GM12891 (cell line): Measurements from ENCODE around the gene GLRX2.
A peak's percentile ranks its signal among the peaks of the same experiment; 100 is the strongest.
"Not testable (repeated sequence)": the region's sequence is repeated elsewhere in the genome, so short reads cannot be mapped to it uniquely, and the experiment has no call there.

Experiments
- DNase-seq: peaks from one replicate; pipeline ENCODE4 v3.0.0; 2011; ENCODE audit warnings: low spot score; ENCODE audit not compliant: insufficient read length
- FAIRE-seq: peaks from 2 replicates; lab custom pipeline; 2011; peaks lifted over from hg19 to GRCh38; lab: Jason Lieb, UNC
- PAX5 ChIP-seq: IDR thresholded peaks from 2 replicates; pipeline ENCODE4 v1.6.1; 2011; ENCODE audit warnings: low read length, moderate library complexity, mild to moderate bottlenecking; ENCODE audit not compliant: insufficient read depth, severe bottlenecking
- POLR2A ChIP-seq: IDR thresholded peaks from 2 replicates; pipeline ENCODE4 v1.6.1; 2011; ENCODE audit warnings: low read depth, low read length, control low read depth
- POLR2AphosphoS5 ChIP-seq: IDR thresholded peaks from 2 replicates; pipeline ENCODE4 v1.6.1; 2011; ENCODE audit warnings: low read depth, low read length, control low read depth
- POU2F2 ChIP-seq: IDR thresholded peaks from 2 replicates; pipeline ENCODE4 v1.6.1; 2011; ENCODE audit warnings: low read depth, mild to moderate bottlenecking, control low read depth, low read length, moderate library complexity
- SPI1 ChIP-seq: IDR thresholded peaks from 2 replicates; pipeline ENCODE4 v1.6.1; 2011; ENCODE audit warnings: low read depth, low read length, control low read depth
- TAF1 ChIP-seq: IDR thresholded peaks from 2 replicates; pipeline ENCODE4 v1.6.1; 2011; ENCODE audit warnings: low read depth, low read length, control low read depth

Gene GLRX2

GRCh38 chr1:193125369-193125768 lies 20.2 kb upstream of the GLRX2 start:
- no peak for DNase-seq
- TF ChIP-seq TAF1 (no peak), PAX5 (no peak), POU2F2 (no peak), POLR2A (no peak), POLR2AphosphoS5 (no peak), SPI1 (no peak)
- no peak for FAIRE-seq

- no peak for TF ChIP-seq POU2F2
- TF ChIP-seq PAX5, result no peak
- TF ChIP-seq TAF1, result no peak
- no peak for FAIRE-seq
- DNase-seq, result no peak
These were observed 18.5 kb upstream of the GLRX2 start for GRCh38 chr1:193123751-193124150.

GRCh38 chr1:193121616-193122593 lies 16.7 kb upstream of the GLRX2 start, which contains the start of gene CDC73:
CDC73 (plus strand) TSS chr1:193122031; CDS start chr1:193122201, 170 bp downstream.
- FAIRE-seq, result peak; percentile 97
- TF ChIP-seq PAX5 (peak; percentile 63), TAF1 (peak; percentile 74), POLR2AphosphoS5 (peak; percentile 64), POU2F2 (0 out of 2 replicates have a peak, but pooled peaks have one; percentile 26), SPI1 (no peak), POLR2A (peak; percentile 77; the same call in 1 of the 2 replicates)

DNA sequence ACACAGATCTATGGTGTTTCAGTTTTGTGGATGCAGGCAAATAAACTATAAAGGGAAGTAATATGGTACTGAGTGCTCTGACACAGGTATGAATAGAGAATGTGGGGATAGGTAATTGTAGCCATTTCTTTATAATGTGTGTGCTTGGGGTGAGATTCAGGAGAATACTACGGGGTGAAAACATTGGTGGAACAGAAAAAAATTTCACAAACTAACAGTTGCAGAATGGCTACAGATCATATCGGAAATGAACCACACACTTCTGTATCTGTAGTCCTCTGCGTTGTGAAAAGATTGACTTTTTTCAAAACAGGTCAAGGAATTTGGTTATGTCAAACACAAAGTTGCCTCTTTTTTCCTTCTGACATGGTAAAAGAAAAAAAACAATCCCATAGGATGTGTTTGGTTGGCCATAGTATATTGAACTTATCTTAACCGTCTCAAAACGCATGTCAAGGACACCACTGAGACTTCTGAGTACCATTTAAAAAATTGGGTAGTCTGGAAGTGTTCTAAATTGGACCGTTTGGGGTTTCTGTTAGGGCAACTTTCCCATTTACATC lies 15.5 kb upstream of the GLRX2 start:
- FAIRE-seq (no peak), DNase-seq (no peak)
- TF ChIP-seq SPI1 (no peak), PAX5 (no peak), POLR2A (no peak), TAF1 (no peak), POLR2AphosphoS5 (no peak), POU2F2 (no peak)

More at GRCh38 chr1:193121616-193122593, 16.7 kb upstream of the GLRX2 start, which contains the start of gene CDC73:
- DNase-seq, result peak; percentile 84

DNA sequence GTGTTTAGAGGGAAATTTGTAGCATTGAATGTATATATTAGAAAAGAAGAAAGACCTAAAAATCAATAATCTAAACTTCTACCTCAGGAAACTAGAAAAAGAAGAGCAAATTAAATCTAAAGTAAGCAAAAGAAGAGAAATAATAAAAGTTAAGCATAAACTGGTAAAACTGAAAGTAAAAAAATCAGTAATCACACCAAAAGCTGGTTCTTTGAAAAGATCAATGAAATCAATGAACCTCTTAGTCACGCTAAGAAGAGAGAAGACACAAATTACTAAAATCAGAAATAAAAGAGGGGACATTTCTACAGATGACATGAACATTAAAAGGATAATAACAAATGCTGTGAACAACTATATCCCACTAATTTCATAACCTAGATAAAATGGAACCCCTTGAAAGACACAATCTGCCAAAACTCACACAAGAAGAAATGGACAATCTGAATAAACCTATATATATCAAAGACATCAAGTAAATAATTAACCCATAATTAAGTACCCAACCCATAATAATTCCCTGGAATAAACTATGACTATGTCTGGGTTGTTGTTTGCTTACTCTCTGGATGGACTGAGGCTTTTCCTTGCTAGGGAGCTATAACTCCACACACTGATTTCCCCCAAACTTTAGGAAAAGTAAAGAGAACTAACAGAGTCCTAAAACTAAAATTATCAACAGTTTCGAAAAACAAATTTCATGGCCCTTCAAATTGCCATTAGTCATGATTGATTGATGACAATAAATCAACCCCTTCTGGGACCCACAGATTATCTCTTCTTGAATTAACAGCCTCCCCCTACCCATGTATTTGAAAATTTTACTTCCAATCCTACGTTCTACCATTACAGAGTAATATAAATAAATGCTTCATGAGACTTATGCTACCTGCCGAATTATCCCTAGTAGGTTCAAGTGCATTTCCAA lies 13.9 kb upstream of the GLRX2 start:
- FAIRE-seq, result no peak
- TF ChIP-seq PAX5 (no peak), TAF1 (no peak), POLR2A (no peak), SPI1 (no peak), POU2F2 (no peak), POLR2AphosphoS5 (no peak)
- no peak for DNase-seq

DNA sequence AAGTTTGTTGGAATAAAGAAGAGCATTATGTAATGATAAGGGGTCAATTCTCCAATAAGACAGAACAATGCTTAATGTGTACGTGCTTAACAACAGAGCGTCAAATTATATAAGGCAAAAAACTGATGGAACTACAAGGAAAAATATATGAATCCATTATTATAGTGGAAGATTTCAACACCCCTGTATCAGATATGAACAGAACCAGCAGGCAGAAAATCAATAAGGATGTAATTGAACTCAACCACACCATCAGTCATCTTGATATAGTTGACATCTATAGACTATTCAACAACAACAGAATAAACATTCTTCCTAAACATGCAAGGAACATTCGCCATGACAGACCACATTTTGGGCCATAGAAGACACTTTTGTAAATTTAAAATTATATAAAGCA lies 13.0 kb upstream of the GLRX2 start:
- FAIRE-seq, result no peak
- no peak for DNase-seq
- TF ChIP-seq POU2F2, result no peak
- no peak for TF ChIP-seq TAF1
- no peak for TF ChIP-seq POLR2A
- TF ChIP-seq SPI1, result no peak

- DNase-seq, FAIRE-seq: not testable (repeated sequence)
These were observed 12.0 kb upstream of the GLRX2 start for GRCh38 chr1:193117167-193117566.

DNA sequence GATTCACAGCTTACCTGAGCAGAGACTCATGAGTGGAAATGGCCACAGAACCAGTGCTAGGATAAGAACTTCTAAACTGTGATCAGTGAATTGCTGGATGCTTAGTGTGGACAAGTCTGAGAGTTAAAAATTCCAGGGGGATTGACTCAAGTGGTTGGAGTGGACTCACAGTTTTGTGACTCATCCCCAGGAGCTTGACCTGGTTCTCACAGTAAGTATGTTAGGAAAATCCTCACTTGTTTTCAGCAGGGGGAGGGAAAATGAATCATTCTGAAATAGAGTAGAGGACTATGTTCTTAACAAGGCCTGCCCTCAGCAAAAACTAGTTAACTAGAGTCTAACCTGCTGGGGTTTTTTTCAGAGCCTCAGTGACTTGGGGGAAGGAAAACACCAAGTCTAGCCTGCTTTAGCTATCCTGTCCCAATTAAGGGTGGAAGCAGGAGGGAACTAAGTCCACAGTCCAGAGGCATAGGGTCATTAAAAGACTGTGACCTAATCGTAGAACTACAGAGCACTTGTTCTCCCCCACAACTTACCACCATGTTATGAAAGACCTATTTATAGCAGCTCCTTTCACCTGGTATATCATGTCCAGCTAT lies 10.5 kb upstream of the GLRX2 start:
- no peak for DNase-seq
- FAIRE-seq, result no peak
- no peak for TF ChIP-seq TAF1
- no peak for TF ChIP-seq POLR2A
- no peak for TF ChIP-seq POU2F2
- no peak for TF ChIP-seq POLR2AphosphoS5

DNA sequence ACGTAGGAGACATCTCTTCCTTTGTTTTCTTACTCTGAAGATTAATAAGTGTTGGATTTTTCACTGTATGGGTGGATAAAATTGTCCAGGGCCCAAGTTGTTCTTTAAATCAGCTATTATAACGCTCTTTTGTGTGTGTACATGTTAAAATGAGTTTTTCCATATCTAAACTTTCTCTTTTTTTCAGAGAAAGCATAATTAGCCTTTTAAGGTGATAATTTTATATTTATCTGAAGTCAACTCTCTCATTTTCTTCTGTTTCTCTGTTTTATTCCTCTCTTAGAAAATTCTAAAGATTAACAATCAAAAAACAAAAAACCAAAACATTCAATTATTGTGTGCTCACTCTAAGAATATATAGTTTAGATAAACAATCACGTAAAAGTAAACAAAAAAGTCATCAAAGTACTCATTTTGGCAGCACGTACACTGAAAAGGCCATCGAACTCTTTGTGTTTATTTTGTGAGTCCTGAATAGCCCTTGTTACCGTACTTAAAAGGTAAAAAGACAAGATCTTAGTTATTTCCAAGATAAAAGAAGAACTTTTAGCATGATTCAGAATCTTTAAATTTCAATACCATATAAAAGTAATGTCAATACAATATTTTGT lies 9.4 kb upstream of the GLRX2 start:
- DNase-seq (no peak), FAIRE-seq (no peak)
- no peak for TF ChIP-seq SPI1
- no peak for TF ChIP-seq POLR2AphosphoS5
- TF ChIP-seq POU2F2, result no peak
